Measurements from ENCODE around the gene SHPK. TPM values are rescaled to one million over a fixed set of nuclear protein-coding genes. Genes with fewer than 3 reads are reported as not detected.

The SHPK gene
- total RNA-seq, 1 donor: 8.3 TPM

- Histone ChIP-seq H3K9me3 (ENCODE audit: low read depth, low read length) (no peaks in the 10 kb centered on the region), H4K20me1 (ENCODE audit: insufficient read depth, low read length) (peaks cover 31% of the 10 kb centered on the region), H2AFZ (ENCODE audit: low read length) (no peak overlapping the region), H3K36me3 (ENCODE audit: insufficient read depth, low read length) (peaks cover 12% of the 10 kb centered on the region), H3K4me3 (ENCODE audit: insufficient read depth, low read length) (peak overlapping the region; percentile 99), H3K27me3 (ENCODE audit: insufficient read depth, low read length) (no peaks in the 10 kb centered on the region), H3K4me1 (ENCODE audit: insufficient read depth, low read length) (peaks cover 25% of the 10 kb centered on the region), H3K27ac (ENCODE audit: low read depth, low read length) (peak overlapping the region; percentile 83), H3K79me2 (ENCODE audit: insufficient read depth, low read length) (peaks cover 51% of the 10 kb centered on the region), H3K4me2 (ENCODE audit: insufficient read depth, low read length) (peak overlapping the region; percentile 88)
- DNase-seq (ENCODE audit: insufficient read length, low spot score, missing footprints): no peak
- TF ChIP-seq CTCF (IDR thresholded peaks at IDR 0.05; ENCODE audit: extremely low read depth, low read depth, low read length): no peak
These were observed 33.5 kb upstream of the SHPK start for GRCh38 chr17:3669548-3669947.

GRCh38 chr17:3669085-3669347 lies 33.0 kb upstream of the SHPK start:
- TF ChIP-seq CTCF (IDR thresholded peaks at IDR 0.05; ENCODE audit: extremely low read depth, low read depth, low read length): no peak
- peaks cover 56% of the 10 kb centered on the region for H3K79me2 ChIP-seq (ENCODE audit: insufficient read depth, low read length)
- H4K20me1 ChIP-seq (ENCODE audit: insufficient read depth, low read length): peaks cover 37% of the 10 kb centered on the region
- H3K9me3 ChIP-seq (ENCODE audit: low read depth, low read length): no peaks in the 10 kb centered on the region
- no peaks in the 10 kb centered on the region for H3K27me3 ChIP-seq (ENCODE audit: insufficient read depth, low read length)
- peak overlapping the region; percentile 99 for H3K4me3 ChIP-seq (ENCODE audit: insufficient read depth, low read length)
- DNase-seq (ENCODE audit: insufficient read length, low spot score, missing footprints): no peak
- peak overlapping the region; percentile 91 for H2AFZ ChIP-seq (ENCODE audit: low read length)
- peak overlapping the region; percentile 83 for H3K27ac ChIP-seq (ENCODE audit: low read depth, low read length)
- peaks cover 17% of the 10 kb centered on the region for H3K36me3 ChIP-seq (ENCODE audit: insufficient read depth, low read length)
- peaks cover 25% of the 10 kb centered on the region for H3K4me1 ChIP-seq (ENCODE audit: insufficient read depth, low read length)
- H3K4me2 ChIP-seq (ENCODE audit: insufficient read depth, low read length): peak overlapping the region; percentile 88

- Histone ChIP-seq H4K20me1 (ENCODE audit: insufficient read depth, low read length) (peaks cover 41% of the 10 kb centered on the region), H3K79me2 (ENCODE audit: insufficient read depth, low read length) (peaks cover 60% of the 10 kb centered on the region), H2AFZ (ENCODE audit: low read length) (peak within 1 kb of the TSS; percentile 91), H3K9me3 (ENCODE audit: low read depth, low read length) (no peaks in the 10 kb centered on the region), H3K27ac (ENCODE audit: low read depth, low read length) (peak within 1 kb of the TSS; percentile 83), H3K4me3 (ENCODE audit: insufficient read depth, low read length) (peak within 1 kb of the TSS; percentile 99), H3K4me2 (ENCODE audit: insufficient read depth, low read length) (peak within 1 kb of the TSS; percentile 100), H3K36me3 (ENCODE audit: insufficient read depth, low read length) (peaks cover 22% of the 10 kb centered on the region), H3K27me3 (ENCODE audit: insufficient read depth, low read length) (no peaks in the 10 kb centered on the region), H3K4me1 (ENCODE audit: insufficient read depth, low read length) (peaks cover 25% of the 10 kb centered on the region)
- peak; percentile 100 for DNase-seq (ENCODE audit: insufficient read length, low spot score, missing footprints)
- no peak for TF ChIP-seq CTCF (IDR thresholded peaks at IDR 0.05; ENCODE audit: extremely low read depth, low read depth, low read length)
These were observed 32.4 kb upstream of the SHPK start, which contains the start of the genes EMC6 and TAX1BP3 for GRCh38 chr17:3668279-3669084. Gene EMC6 (plus strand): TSS chr17:3668812. CDS start chr17:3669147, 335 bp downstream. Gene TAX1BP3 (minus strand): TSS chr17:3668578. CDS start chr17:3668526, 52 bp downstream.
